GM23338 (cell line): ENCODE data around the gene HCRTR1. TPM values are rescaled to one million over a fixed set of nuclear protein-coding genes. Genes with fewer than 3 reads are reported as not detected.

ENCODE experiments used
- ATAC-seq: fragments of 200-7000 bp; cut with Tn5 transposase; 3 replicates; pipeline ENCODE4 v1.9.1; 2020
- DNase-seq: peaks from one replicate; pipeline ENCODE4 v3.0.0-alpha.2; 2015; ENCODE audit warnings: low spot score
- H2AFZ ChIP-seq: fragments of 200-600 bp; sonication (generic); 2 replicates; pipeline ENCODE4 v1.8.0; 2016; ENCODE audit warnings: antibody characterized with exemption, mild to moderate bottlenecking, moderate library complexity
- H3F3A ChIP-seq: fragments of 200-600 bp; sonication (generic); replicated peaks from 2 replicates; pipeline ENCODE4 v1.8.0; 2017; ENCODE audit warnings: antibody characterized with exemption, mixed run types, low read depth
- H3K27ac ChIP-seq: fragments of 200-600 bp; sonication (generic); 2 replicates; pipeline ENCODE4 v1.6.1; 2016; ENCODE audit warnings: low read depth
- H3K27me3 ChIP-seq: fragments of 200-600 bp; sonication (generic); 2 replicates; pipeline ENCODE4 v1.8.0; 2016; ENCODE audit warnings: mild to moderate bottlenecking, mixed run types, moderate library complexity; ENCODE audit not compliant: insufficient read depth
- H3K36me3 ChIP-seq: fragments of 200-600 bp; sonication (generic); 2 replicates; pipeline ENCODE4 v1.8.0; 2016; ENCODE audit warnings: mild to moderate bottlenecking; ENCODE audit not compliant: insufficient read depth
- H3K4me1 ChIP-seq: fragments of 200-600 bp; sonication (generic); 2 replicates; pipeline ENCODE4 v1.8.0; 2016; ENCODE audit warnings: mild to moderate bottlenecking, moderate library complexity; ENCODE audit not compliant: insufficient read depth
- H3K4me2 ChIP-seq: fragments of 200-600 bp; sonication (generic); 2 replicates; pipeline ENCODE4 v1.7.1; 2017; ENCODE audit warnings: mixed run types
- H3K4me3 ChIP-seq: fragments of 200-600 bp; sonication (generic); 2 replicates; pipeline ENCODE4 v1.6.1; 2016; ENCODE audit warnings: mixed run types
- H3K79me2 ChIP-seq: fragments of 200-600 bp; sonication (generic); replicated peaks from 2 replicates; pipeline ENCODE4 v1.8.0; 2017; ENCODE audit warnings: mild to moderate bottlenecking; ENCODE audit not compliant: insufficient read depth
- H3K9me2 ChIP-seq: fragments of 200-600 bp; sonication (generic); 2 replicates; pipeline ENCODE4 v1.8.0; 2017; ENCODE audit not compliant: insufficient read depth
- H4K20me1 ChIP-seq: fragments of 200-600 bp; sonication (generic); replicated peaks from 2 replicates; pipeline ENCODE4 v1.8.0; 2017; ENCODE audit warnings: mild to moderate bottlenecking; ENCODE audit not compliant: insufficient read depth
- H3K27ac Mint-ChIP-seq: 2 replicates; pipeline ENCODE4 v1.8.0; 2020; ENCODE audit warnings: inconsistent platforms, mild to moderate bottlenecking, moderate library complexity, mixed read lengths
- H3K27me3 Mint-ChIP-seq: 3 replicates; pipeline ENCODE4 v1.8.0; 2022; ENCODE audit warnings: low read depth, mild to moderate bottlenecking, moderate library complexity, mixed read lengths, inconsistent platforms; ENCODE audit not compliant: insufficient read depth, poor library complexity
- H3K36me3 Mint-ChIP-seq: 3 replicates; pipeline ENCODE4 v1.8.0; 2021; ENCODE audit warnings: low read depth, mild to moderate bottlenecking, inconsistent platforms, moderate library complexity, mixed read lengths
- H3K4me1 Mint-ChIP-seq: 3 replicates; pipeline ENCODE4 v1.8.0; 2020; ENCODE audit warnings: mild to moderate bottlenecking, inconsistent platforms, mixed read lengths
- H3K4me3 Mint-ChIP-seq: 3 replicates; pipeline ENCODE4 v1.8.0; 2021; ENCODE audit warnings: moderate library complexity, mild to moderate bottlenecking, inconsistent platforms, mixed read lengths
- H3K9me3 Mint-ChIP-seq: 3 replicates; pipeline ENCODE4 v1.8.0; 2020; ENCODE audit warnings: moderate library complexity, mild to moderate bottlenecking, inconsistent platforms, mixed read lengths
- CREB1 ChIP-seq: fragments of 250-450 bp; sonication (Bioruptor Pico); IDR thresholded peaks from 2 replicates; pipeline ENCODE4 v1.5.0; 2020; ENCODE audit warnings: low read depth, mild to moderate bottlenecking, moderate library complexity
- CTCF ChIP-seq, 2 experiments: fragments of 200-600 bp in 1 of 2; sonication (generic) in 1 of 2; conservative IDR thresholded peaks; 2 replicates each; pipeline versions ENCODE4 v1.5.1 to v1.6.1; 2016 to 2017; ENCODE audit warnings: antibody characterized with exemption in 2 of 2, low read depth in 2 of 2, mild to moderate bottlenecking in 2 of 2, moderate library complexity in 1 of 2
- ETS1 ChIP-seq: IDR thresholded peaks from 2 replicates; pipeline ENCODE4 v1.6.1; 2016; ENCODE audit warnings: antibody characterized with exemption
- EZH2 ChIP-seq: fragments of 200-600 bp; sonication (generic); IDR thresholded peaks from one replicate; pipeline ENCODE4 v1.8.0; 2017; ENCODE audit warnings: antibody characterized with exemption, mild to moderate bottlenecking, low read depth; ENCODE audit not compliant: unreplicated experiment
- JUNB ChIP-seq: IDR thresholded peaks from one replicate; pipeline ENCODE4 v1.6.1; 2016; ENCODE audit warnings: antibody characterized with exemption; ENCODE audit not compliant: unreplicated experiment
- NANOG ChIP-seq: IDR thresholded peaks from 2 replicates; pipeline ENCODE4 v1.6.1; 2016; ENCODE audit warnings: antibody characterized with exemption, borderline replicate concordance
- POLR2AphosphoS5 ChIP-seq: IDR thresholded peaks from 2 replicates; pipeline ENCODE4 v1.6.1; 2016; ENCODE audit warnings: antibody characterized with exemption, low read depth
- ZNF331 ChIP-seq: fragments of 250-450 bp; sonication (Bioruptor Pico); IDR thresholded peaks from 2 replicates; pipeline ENCODE4 v1.5.0; 2020; ENCODE audit warnings: low read depth, mild to moderate bottlenecking, moderate library complexity
- polyA plus RNA-seq: library from polyadenylated mRNA; unstranded; fragments of >200 nt; fragmentation: Nextera tagmentation; extraction: Ambion mirVana; gene quantifications from 2 replicates; pipeline ENCODE4 v1.2.1, GENCODE V29; 2016
- total RNA-seq: library from RNA; depleted of rRNA; stranded (reverse); fragments of >200 nt; shearing (Covaris generic); gene quantifications from 2 replicates; pipeline ENCODE4 v1.2.3, GENCODE V29; 2014
- TF ChIP-seq, protein P1 (sequence below): IDR thresholded peaks from one replicate; pipeline ENCODE4 v1.6.1; 2018; ENCODE audit warnings: antibody characterized with exemption; ENCODE audit not compliant: unreplicated experiment

The HCRTR1 gene
- total and polyA plus RNA-seq, 2 experiments from 2014 or later = 0.15 to 1.0 TPM

- no peak for TF ChIP-seq JUNB
- no peak for TF ChIP-seq POLR2AphosphoS5
- TF ChIP-seq, protein P1, sequence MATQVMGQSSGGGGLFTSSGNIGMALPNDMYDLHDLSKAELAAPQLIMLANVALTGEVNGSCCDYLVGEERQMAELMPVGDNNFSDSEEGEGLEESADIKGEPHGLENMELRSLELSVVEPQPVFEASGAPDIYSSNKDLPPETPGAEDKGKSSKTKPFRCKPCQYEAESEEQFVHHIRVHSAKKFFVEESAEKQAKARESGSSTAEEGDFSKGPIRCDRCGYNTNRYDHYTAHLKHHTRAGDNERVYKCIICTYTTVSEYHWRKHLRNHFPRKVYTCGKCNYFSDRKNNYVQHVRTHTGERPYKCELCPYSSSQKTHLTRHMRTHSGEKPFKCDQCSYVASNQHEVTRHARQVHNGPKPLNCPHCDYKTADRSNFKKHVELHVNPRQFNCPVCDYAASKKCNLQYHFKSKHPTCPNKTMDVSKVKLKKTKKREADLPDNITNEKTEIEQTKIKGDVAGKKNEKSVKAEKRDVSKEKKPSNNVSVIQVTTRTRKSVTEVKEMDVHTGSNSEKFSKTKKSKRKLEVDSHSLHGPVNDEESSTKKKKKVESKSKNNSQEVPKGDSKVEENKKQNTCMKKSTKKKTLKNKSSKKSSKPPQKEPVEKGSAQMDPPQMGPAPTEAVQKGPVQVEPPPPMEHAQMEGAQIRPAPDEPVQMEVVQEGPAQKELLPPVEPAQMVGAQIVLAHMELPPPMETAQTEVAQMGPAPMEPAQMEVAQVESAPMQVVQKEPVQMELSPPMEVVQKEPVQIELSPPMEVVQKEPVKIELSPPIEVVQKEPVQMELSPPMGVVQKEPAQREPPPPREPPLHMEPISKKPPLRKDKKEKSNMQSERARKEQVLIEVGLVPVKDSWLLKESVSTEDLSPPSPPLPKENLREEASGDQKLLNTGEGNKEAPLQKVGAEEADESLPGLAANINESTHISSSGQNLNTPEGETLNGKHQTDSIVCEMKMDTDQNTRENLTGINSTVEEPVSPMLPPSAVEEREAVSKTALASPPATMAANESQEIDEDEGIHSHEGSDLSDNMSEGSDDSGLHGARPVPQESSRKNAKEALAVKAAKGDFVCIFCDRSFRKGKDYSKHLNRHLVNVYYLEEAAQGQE = no peak
- no peak for TF ChIP-seq NANOG
- no peak for TF ChIP-seq CREB1
- no peak for TF ChIP-seq ZNF331
- no peak for TF ChIP-seq EZH2
Observed at GRCh38 chr1:31615939-31616338, 1.6 kb upstream of the HCRTR1 start (continued).

DNA sequence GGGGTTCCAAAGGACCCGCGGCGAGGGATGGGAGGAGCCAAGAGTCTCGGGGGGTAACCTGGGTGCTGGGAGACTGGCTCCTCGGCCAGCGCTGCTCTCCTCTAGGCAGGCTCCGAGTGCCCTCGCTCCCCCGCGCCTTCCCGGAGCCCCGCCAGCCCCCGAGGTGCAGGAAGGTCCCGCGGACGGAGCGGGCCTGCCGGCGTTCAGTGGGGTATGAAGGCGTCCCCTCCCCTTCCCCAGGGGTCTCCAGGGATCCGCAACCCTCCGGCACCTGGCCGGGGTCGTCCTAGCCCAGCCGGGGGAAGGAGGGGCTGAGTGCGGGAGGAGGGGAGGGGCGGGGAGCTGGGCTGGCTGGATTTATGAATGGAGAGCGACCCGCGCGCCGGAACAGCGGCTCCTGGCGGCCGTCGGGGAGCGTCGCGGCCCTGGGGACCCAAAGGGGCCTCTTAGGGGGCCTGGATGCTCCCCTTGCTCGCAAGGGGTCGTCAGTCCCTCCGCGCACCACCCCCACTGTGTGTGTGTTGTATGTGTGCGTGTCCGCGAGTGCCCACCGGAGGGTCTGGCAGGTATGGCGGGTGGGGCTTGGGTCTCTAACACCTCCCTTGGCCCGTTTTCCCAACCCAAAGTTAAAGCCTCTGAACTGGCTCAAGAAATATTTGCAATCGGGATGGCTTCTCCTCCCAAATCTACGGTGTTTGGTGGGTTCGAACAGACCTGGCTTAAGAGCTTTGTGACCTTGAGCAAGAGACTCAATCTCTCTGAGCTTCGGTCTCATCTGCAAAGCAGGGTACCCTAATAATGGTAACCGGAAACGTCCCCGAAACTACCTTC is 642 bp downstream of the HCRTR1 start:
- ATAC-seq = peak; percentile 83
- Histone ChIP-seq H3K4me2 (peak overlapping the region; percentile 98), H2AFZ (peak overlapping the region; percentile 96)

More for the DNA sequence above, 642 bp downstream of the HCRTR1 start:
- Histone ChIP-seq H3K36me3 (no peaks in the 10 kb centered on the region), H3K27ac (no peak overlapping the region), H3F3A (no peaks in the 10 kb centered on the region), H3K4me3 (peak overlapping the region; percentile 91), H3K4me1 (no peaks in the 10 kb centered on the region), H4K20me1 (no peaks in the 10 kb centered on the region), H3K79me2 (no peaks in the 10 kb centered on the region), H3K9me2 (no peaks in the 10 kb centered on the region), H3K27me3 (peaks cover 25% of the 10 kb centered on the region)
- H3K4me3 Mint-ChIP-seq = peak overlapping the region; percentile 62
- H3K36me3 Mint-ChIP-seq = no peaks in the 10 kb centered on the region
- peaks cover 9% of the 10 kb centered on the region for H3K4me1 Mint-ChIP-seq
- H3K27me3 Mint-ChIP-seq = peaks cover 19% of the 10 kb centered on the region
- peak; percentile 71 to 79 for TF ChIP-seq CTCF (conservative IDR thresholded peaks at IDR 0.05; ENCODE audit: low read depth in 2 of 2)
- TF ChIP-seq NANOG = no peak
- TF ChIP-seq POLR2AphosphoS5 = peak; percentile 51
- TF ChIP-seq ETS1 = no peak
- H3K27ac Mint-ChIP-seq = no peak overlapping the region
- DNase-seq = peak; percentile 86
- no peaks in the 10 kb centered on the region for H3K9me3 Mint-ChIP-seq
